DMS79 treated with DMSO at 0.1 percent for 48 hours (cell line): ENCODE data around the gene BICRA.
"Not testable (repeated sequence)": the region's sequence is repeated elsewhere in the genome, so short reads cannot be mapped to it uniquely, and the experiment has no call there.

Source experiments
- DNase-seq: peaks from one replicate; lab custom pipeline; 2025; lab: John Stamatoyannopoulos, UW

Gene BICRA

DNA sequence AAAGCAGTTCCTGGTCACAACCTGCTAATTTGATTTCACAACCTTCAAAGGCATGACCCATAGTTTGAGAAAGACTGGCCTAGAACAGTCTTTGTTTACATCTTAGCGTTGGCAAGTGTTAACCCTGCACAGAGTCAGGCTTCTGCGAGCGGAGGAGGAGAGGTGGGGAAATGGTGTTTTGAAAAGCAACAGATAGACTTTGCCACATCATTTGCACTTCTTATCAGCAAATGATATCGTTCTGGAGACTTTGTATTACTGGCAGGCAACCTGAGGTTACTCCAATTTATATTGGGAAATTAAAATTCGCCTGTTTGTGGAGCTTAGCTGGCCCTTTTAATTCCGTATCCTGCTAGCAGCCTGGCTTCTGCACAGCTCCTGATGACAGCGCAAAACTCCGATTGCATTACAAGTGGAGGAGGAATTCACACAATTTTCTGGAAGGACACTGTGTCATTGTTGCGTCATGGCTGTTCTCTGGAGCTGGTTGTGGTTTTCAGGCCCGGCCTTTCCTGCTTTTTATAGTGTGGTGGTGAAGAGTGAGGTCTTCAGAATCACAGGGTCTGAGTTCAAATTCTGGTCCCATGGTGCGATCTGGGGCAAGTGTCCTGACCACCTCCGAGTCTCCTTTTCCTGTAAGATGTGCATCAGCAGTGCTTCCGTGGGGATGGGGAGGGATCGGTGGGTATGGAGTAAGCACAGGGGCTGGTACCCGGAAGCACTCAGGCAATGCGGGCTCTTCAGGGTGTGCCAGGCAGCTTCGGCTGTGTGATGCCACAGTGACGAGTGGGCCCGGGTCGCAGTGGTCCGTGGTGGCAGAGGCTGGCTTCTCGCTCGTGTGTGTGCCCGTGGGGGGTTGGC, 55.2 kb downstream of the BICRA start:
- no peak for DNase-seq

DNA sequence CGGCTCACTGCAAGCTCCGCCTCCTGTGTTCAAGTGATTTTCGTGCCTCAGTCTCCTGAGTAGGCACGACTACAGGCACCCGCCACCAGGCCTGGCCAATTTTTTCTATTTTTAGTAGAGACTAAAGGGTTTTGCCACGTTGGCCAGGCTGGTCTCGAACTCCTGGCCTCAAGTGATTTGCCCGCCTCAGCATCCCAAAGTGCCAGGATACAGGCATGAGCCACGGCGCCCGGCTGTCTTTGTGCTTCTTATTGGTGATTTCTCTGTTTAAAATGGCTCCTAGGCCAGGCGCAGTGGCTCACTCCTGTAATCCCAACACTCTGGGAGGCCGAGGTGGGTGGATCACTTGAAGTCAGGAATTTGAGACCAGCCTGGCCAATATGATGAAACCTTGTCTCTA, 59.6 kb downstream of the BICRA start:
- DNase-seq, result not testable (repeated sequence)

DNA sequence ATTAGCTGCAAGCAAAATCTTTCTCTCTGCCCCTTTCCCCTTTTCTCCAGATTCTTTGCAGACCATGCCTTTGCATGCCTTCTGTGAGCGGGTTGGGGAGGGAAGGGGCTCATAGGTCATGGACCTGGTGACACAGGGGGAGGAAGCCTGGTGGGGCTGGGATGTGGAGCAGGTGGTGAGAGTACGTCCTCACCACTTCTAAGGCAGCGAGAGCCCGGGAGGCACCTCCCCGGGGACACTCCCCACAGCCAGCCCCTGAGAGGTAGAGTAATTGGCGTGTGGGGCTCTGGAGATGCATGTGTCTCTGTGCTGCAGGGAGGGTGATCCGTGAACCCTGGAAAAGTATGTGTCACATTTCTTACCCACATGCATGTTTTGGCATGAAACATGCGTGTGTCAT, 61.8 kb downstream of the BICRA start:
- DNase-seq, result no peak

DNA sequence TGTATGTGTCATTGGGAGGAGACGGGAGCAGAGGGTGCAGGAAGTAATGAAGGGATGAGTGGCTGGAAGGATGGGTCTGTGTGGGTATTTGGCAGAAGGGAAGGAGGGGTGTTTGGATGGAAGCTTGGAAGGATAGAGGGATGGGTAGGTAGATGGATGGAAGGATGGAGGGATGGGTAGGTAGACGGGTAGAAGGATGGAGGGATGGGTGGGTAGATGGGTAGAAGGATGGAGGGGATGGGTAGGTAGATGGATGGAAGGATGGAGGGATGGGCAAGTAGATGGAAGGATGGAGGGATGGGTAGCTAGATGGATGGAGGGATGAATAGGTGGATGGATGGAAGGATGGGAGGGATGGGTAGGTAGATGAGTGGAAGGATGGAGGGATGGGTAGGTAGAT, 62.6 kb downstream of the BICRA start:
- no peak for DNase-seq

DNA sequence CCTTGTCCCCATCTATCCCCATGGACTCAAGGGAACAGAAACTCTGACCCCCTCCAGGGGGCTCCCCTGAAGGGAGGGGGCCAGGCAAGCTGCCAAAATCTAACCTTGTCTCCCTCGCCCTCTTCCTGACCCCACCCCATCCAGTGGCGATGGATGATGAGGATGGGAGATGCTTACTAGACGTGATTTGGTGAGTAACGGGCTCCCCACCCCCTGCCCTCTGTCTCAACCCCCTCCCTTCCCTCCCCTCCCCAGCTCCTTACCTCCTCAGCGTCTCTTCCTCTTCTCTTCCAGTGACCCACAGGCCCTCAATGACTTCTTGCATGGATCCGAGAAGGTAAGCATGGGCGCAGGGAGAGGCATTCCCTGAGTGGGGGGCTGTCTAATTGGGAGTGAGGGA, 64.5 kb downstream of the BICRA start:
- DNase-seq, result no peak

DNA sequence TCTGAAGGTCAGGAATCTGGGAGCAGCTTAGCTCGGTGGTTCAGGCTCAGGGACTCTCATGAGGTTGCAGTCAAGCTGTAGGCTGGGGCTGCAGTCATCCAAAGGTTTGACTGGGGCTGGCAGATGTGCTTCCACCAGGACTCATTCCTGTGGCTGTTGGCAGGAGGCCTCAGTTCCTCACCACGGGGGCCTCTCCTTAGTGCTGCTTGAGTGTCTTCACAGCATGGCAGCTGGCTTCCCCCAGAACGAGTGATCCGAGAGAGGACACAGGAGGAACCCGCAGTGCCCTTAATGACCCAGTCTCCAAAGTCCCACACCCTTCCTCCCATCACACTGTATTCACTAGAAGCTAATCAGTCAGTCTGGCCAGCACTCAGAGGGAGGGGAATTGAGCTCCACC, 65.6 kb downstream of the BICRA start:
- DNase-seq, result no peak

DNA sequence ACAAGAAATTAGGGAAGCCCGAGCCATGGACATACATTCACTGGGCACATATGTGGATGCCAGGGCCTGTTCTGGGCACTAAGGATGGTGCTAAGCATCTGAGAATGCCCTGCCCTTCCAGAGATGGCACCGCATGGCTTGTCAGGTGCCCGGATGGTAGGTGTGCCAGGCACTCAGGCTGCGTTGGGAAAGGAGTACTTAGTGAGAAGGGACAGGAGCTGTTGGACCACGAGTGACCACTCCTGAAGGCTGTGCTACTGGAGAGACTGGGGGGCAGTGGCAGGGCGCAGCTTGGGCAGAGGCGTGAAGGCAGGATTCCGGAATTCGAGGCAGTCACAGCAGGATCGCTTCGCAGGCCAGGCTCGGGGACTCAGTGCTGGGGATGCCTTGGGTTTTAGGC, 66.3 kb downstream of the BICRA start:
- no peak for DNase-seq

DNA sequence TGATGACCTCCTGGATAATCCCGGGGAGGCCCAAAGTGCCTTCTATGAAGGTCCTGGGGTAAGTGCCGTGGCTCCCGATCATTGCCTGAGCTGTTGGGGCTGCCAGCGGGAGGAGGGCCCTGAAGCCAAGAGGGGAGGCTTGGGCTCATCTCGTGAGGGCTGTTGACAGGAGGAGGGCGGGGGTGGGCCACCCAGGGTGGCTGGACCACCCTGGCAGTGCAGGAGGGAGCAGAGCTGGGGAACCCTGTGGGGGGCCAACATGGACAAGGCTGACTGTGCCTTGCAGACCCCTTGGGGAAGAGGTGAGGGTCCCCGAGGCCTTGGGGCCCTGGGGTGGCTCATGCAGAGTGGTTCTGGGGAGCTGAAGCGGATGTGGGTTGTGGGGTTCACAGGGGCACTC, 66.9 kb downstream of the BICRA start:
- DNase-seq, result no peak

DNA sequence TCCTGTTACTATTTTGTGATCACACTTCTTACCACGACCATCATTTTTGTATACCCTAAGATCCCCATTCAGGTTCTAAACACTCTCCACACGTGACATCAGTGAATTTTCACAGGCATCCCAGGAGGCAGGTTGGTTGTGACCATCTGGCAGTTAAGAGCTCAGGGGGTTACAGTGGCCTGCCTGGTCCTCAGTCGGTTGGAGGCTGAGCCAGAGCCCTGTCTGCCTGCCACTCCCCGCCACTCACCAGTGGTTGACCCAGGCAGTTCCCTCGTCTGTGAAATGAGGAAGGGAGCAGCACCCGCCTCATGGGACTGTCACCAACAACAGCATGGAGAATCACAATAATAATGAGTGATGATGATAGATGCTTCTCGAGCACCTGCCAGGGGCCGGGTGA, 67.9 kb downstream of the BICRA start:
- no peak for DNase-seq

DNA sequence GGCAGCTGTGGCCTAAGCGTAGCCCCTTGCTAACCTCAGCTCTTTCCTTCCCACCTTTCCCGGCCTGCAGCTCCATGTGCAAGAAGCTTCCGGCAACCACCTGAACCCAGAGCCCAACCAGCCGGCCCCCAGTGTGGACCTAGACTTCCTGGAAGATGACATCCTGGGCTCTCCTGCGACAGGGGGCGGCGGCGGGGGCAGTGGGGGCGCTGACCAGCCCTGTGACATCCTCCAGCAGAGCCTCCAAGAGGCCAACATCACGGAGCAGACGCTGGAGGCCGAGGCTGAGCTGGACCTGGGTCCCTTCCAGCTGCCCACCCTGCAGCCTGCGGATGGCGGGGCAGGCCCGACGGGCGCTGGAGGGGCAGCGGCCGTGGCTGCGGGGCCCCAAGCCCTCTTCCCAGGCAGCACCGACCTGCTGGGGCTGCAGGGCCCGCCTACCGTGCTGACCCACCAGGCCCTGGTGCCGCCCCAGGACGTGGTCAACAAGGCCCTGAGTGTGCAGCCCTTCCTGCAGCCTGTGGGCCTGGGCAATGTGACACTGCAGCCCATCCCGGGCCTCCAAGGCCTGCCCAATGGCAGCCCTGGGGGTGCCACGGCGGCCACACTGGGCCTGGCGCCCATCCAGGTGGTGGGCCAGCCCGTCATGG, 70.4 kb downstream of the BICRA start:
- DNase-seq, result no peak

DNA sequence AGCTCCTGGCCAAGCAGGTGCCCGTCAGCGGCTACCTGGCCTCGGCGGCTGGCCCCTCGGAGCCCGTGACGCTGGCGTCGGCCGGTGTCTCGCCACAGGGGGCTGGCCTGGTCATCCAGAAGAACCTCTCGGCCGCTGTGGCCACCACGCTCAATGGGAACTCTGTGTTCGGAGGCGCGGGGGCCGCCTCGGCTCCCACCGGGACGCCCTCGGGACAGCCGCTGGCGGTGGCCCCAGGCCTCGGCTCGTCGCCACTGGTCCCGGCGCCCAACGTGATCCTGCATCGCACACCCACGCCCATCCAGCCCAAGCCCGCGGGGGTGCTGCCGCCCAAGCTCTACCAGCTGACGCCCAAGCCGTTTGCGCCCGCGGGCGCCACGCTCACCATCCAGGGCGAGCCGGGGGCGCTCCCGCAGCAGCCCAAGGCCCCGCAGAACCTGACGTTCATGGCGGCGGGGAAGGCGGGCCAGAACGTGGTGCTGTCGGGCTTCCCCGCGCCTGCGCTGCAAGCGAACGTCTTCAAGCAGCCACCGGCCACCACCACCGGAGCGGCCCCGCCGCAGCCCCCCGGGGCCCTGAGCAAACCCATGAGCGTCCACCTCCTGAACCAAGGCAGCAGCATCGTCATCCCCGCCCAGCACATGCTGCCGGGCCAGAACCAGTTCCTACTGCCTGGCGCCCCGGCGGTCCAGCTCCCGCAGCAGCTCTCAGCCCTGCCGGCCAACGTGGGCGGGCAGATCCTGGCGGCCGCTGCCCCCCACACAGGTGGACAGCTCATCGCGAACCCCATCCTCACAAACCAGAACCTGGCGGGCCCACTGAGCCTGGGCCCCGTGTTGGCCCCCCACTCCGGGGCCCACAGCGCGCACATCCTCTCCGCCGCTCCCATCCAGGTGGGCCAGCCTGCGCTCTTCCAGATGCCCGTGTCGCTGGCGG, 71.3 kb downstream of the BICRA start:
- no peak for DNase-seq

DNA sequence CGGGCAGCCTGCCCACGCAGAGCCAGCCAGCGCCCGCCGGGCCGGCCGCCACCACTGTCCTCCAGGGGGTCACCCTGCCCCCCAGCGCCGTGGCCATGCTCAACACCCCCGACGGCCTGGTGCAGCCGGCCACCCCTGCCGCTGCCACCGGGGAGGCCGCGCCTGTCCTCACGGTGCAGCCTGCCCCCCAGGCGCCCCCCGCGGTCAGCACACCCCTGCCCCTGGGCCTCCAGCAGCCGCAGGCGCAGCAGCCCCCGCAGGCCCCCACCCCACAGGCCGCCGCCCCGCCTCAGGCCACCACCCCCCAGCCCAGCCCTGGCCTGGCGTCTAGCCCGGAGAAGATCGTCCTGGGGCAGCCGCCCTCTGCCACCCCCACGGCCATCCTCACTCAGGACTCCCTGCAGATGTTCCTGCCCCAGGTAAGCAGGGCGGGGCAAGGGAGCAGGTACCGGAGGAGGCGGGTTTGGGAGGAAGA, 72.0 kb downstream of the BICRA start:
- DNase-seq, result no peak

DNA sequence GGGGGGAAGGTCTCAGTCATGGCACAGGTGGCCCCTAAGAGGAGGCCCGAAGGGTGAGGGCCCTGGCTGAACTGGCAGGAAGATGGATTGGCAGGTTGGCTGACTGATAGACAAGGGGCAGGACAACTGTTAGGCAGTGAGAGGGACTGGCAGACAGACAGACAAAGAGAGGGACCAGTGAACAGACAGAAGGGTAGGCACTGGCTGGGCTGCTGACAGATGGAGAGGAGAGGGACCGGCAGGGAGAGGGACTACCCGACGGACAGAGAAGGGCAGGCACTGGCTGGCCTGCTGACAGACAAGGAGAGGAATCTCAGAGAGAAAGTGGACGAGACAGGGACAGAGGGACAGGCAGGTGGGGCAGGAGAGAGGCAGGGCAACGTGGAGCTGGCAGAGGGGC, 72.5 kb downstream of the BICRA start:
- no peak for DNase-seq

DNA sequence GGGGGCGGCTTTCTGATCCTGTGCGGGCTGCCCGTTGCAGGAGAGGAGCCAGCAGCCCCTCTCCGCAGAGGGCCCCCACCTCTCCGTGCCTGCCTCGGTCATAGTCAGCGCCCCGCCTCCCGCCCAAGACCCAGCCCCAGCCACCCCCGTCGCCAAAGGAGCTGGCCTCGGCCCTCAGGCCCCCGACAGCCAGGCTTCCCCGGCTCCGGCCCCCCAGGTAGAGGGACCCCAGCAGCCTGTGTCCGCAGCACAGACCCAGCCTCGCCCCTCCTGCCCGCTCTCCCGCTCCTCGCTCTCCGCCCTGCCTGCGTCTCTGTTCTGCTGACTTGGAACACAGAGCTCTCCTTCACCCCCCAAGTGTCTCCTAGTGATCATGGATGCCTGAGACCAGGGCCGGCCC, 73.0 kb downstream of the BICRA start:
- no peak for DNase-seq

DNA sequence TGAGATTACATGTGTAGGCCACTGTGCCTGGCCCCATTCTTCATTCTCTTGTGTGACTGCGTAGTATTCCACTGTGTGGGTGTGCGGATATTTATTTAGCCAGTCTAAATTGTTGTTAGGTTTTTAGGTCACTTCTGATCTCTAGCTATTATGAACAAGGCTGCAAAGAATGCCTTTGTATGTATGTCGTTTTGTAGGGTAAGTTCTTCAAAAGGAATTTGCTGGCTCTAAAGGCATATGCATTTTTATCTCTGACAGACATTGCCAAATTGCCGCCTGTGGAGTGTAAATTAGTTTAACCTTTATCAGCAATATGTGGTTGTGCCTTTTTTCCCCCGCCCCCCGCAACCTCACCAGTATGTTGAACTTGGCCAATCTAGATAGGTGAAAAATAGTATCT, 74.0 kb downstream of the BICRA start:
- DNase-seq, result no peak

DNA sequence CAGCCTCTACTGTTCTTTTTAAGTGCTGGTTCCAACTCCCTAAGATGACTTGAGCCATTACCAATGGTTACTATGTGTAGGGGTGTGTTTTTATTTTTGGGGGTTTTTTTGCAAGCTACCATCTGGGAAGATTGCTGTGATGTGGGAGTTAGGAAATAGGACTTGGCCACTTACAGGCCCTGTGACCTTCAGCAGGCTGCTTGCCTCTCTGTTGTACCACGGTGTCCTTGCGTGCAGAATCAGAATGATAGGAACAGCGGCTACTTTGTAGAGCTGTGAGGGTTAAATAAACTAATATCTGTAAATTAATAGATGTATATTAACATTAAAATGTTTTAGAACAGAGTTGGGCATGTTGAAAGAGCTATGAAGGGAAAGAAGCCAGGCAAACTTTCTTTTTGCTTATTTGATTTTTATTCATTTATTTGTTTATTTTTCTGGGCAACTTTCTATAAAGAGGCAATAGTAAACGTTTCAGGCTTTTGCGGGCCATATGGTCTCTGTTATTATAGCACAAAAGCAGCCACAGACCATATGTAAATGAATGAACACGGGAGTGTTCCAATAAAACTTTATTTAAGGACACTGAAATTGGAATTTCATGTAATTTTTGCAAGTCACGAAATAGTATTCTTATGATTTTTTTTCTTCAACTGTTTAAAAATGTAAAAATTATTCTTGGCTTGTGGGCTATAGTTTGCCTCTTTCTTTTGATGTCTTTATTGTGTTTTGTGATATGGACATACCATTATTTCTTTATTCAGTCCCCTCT, 77.9 kb downstream of the BICRA start:
- no peak for DNase-seq

DNA sequence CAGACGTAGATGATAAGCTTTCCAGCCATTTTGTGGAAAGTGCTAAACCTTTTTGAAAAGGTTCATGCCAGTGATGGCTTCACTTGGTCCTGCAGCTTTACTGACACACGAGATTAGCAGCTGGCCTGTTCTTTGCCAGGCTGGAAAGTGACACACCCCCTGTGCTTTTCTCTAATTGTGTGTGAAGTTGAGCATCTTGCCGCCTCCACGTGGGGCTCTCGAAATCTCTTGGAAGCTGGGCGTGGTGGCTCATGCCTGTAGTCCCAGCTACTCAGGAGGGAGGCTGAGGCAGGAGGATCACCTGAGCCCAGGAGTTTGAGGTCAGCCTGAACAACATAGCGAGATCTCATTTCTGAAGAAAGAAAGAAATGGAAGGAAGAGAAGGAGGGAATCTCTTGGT, 79.0 kb downstream of the BICRA start:
- no peak for DNase-seq

DNA sequence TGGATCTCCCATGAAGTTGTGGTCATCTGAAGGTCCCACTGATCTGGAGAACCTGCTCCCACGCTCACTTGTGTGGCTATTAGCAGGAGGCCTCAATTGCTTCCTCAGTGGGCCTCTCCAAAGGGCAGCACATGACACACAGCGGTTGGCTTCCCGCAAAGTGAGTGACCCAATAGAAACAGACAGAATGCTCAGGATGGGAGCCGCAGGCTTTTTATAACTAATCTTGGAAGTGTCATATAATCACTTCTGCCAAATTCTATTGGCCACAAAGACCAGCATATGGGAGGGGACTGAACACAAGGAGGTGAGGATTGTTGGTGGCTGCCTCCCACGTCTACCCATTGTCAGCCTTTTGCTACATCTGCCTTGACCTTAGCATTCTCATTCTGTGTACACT, 82.2 kb downstream of the BICRA start:
- DNase-seq, result no peak

DNA sequence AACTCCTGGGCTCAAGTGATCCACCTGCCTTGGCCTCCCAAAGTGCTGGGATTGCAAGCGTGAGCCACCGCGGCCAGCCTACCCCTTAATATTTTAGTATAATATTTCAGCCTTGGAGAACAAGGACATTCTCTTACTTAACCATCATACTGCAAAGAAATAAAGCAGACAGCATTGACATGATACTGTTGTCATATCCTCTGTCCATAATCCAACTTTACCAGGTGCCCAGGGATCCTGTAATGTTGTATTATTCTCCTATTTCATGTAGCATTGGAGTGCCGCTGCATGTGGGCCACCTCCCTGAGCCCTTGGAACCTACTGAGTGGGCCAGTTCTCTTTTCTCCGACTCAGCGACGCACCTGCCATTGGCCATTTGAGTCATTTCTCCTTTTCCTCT, 82.8 kb downstream of the BICRA start:
- no peak for DNase-seq

DNA sequence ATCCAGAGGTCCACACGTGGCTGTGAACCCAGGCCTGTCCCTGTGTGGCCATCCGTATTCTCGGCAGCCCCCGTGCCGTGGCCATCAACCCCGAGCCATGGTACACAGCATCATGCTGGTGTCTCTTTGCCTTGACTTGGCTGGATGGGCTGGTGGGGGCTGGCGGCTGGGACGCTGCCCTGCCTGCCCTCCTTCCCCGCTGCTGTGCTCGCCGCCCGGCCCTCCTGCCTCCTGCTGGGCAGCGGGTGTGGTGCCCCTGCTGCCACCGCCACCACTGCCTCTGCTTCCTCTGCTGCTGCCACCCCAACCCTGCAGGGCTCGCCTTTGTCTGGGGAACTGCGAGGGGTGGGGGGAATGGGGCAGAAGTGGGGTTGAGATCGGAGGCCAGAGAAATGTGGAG, 84.6 kb downstream of the BICRA start:
- DNase-seq, result no peak

DNA sequence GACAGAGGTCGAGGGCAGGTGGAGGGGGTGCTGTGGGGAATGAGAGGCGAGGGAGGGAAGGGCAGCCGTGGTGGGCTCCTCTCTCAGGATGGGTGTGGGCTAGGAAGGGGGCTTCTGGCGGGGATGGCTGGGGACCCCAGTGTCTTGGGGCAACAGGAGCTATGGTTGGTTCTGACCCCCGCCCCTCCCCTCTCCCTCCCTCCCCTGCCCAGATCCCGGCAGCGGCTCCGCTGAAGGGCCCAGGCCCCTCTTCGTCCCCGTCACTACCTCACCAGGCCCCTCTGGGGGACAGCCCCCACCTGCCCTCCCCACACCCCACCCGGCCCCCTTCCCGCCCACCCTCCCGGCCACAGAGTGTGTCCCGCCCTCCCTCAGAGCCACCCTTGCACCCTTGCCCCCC, 85.0 kb downstream of the BICRA start:
- DNase-seq, result no peak
